Esophagus muscularis mucosa (tissue), 3 donors: ENCODE data around the gene MECR.

ENCODE experiments used
- CTCF ChIP-seq, 3 experiments: fragments of 200-600 bp in 2 of 3; fragments of 450-650 bp in 1 of 3; sonication (generic) in 2 of 3; IDR thresholded peaks; one replicate each; pipeline ENCODE4 v1.5.1; 2017 to 2019; ENCODE audit warnings: antibody characterized with exemption in 3 of 3, mild to moderate bottlenecking in 2 of 3, moderate library complexity in 1 of 3
- EP300 ChIP-seq: sonication (generic); formaldehyde crosslinking; IDR thresholded peaks from one replicate; pipeline ENCODE4 v1.6.1; 2017; ENCODE audit warnings: antibody characterized with exemption

GRCh38 chr1:29249951-29250581 is 19.3 kb upstream of the MECR start:
- TF ChIP-seq CTCF (IDR thresholded peaks at IDR 0.05) = no peak
- TF ChIP-seq EP300 = no peak
